DND-41 (cell line): ENCODE data around the gene PIGQ.
A peak's percentile ranks its signal among the peaks of the same experiment; 100 is the strongest.

Source experiments
- ATAC-seq: fragments of 200-7000 bp; cut with Tn5 transposase; 3 replicates; pipeline ENCODE4 v1.9.1; 2021; ENCODE audit warnings: low read depth; ENCODE audit not compliant: insufficient read depth
- DNase-seq: peaks from one replicate; pipeline ENCODE4 v3.0.0-alpha.2; 2020
- H2AFZ ChIP-seq: 2 replicates; pipeline ENCODE4 v1.6.0; 2012; ENCODE audit warnings: low read depth, low read length
- H3K27ac ChIP-seq: 2 replicates; pipeline ENCODE4 v1.5.1; 2012; ENCODE audit warnings: low read length, inconsistent platforms
- H3K27me3 ChIP-seq: fragments of 200-600 bp; sonication (generic); 2 replicates; pipeline ENCODE4 v1.6.0; 2012; ENCODE audit warnings: low read length, mild to moderate bottlenecking, inconsistent platforms; ENCODE audit not compliant: insufficient read depth, poor library complexity
- H3K36me3 ChIP-seq: 2 replicates; pipeline ENCODE4 v1.5.1; 2012; ENCODE audit warnings: low read length, inconsistent platforms; ENCODE audit not compliant: insufficient read depth
- H3K4me1 ChIP-seq: 2 replicates; pipeline ENCODE4 v1.5.1; 2012; ENCODE audit warnings: mild to moderate bottlenecking, low read length; ENCODE audit not compliant: insufficient read depth
- H3K4me2 ChIP-seq: 2 replicates; pipeline ENCODE4 v1.6.0; 2012; ENCODE audit warnings: mild to moderate bottlenecking, moderate library complexity, low read length, inconsistent platforms; ENCODE audit not compliant: insufficient read depth
- H3K4me3 ChIP-seq, 2 experiments: fragments of 200-600 bp in 1 of 2; shearing (Covaris generic) in 1 of 2; 2 replicates each; pipeline ENCODE4 v1.5.1; 2012 to 2016; ENCODE audit warnings: inconsistent platforms in 2 of 2, low read length in 2 of 2, mild to moderate bottlenecking in 2 of 2, low read depth in 1 of 2, moderate library complexity in 1 of 2
- H3K79me2 ChIP-seq: 2 replicates; pipeline ENCODE4 v1.6.0; 2012; ENCODE audit warnings: low read length, inconsistent platforms; ENCODE audit not compliant: insufficient read depth
- H3K9ac ChIP-seq: 2 replicates; pipeline ENCODE4 v1.6.0; 2012; ENCODE audit warnings: low read depth, mild to moderate bottlenecking, inconsistent platforms, low read length, moderate library complexity
- H3K9me3 ChIP-seq: 2 replicates; pipeline ENCODE4 v1.5.1; 2012; ENCODE audit warnings: low read length, moderate library complexity, mild to moderate bottlenecking, inconsistent platforms; ENCODE audit not compliant: insufficient read depth, severe bottlenecking
- H4K20me1 ChIP-seq: 2 replicates; pipeline ENCODE4 v1.6.0; 2012; ENCODE audit warnings: low read length; ENCODE audit not compliant: insufficient read depth
- EZH2 ChIP-seq: IDR thresholded peaks from 3 replicates; pipeline ENCODE4 v1.6.1; 2012; ENCODE audit warnings: borderline replicate concordance, low read depth, mild to moderate bottlenecking, moderate library complexity, low read length, inconsistent platforms; ENCODE audit not compliant: severe bottlenecking
- TF ChIP-seq, protein P1 (sequence below): IDR thresholded peaks from 2 replicates; pipeline ENCODE4 v1.5.1; 2012; ENCODE audit warnings: borderline replicate concordance, low read length, moderate library complexity, mild to moderate bottlenecking; ENCODE audit not compliant: poor library complexity, severe bottlenecking; ENCODE audit errors: extremely low read depth

Gene PIGQ

DNA sequence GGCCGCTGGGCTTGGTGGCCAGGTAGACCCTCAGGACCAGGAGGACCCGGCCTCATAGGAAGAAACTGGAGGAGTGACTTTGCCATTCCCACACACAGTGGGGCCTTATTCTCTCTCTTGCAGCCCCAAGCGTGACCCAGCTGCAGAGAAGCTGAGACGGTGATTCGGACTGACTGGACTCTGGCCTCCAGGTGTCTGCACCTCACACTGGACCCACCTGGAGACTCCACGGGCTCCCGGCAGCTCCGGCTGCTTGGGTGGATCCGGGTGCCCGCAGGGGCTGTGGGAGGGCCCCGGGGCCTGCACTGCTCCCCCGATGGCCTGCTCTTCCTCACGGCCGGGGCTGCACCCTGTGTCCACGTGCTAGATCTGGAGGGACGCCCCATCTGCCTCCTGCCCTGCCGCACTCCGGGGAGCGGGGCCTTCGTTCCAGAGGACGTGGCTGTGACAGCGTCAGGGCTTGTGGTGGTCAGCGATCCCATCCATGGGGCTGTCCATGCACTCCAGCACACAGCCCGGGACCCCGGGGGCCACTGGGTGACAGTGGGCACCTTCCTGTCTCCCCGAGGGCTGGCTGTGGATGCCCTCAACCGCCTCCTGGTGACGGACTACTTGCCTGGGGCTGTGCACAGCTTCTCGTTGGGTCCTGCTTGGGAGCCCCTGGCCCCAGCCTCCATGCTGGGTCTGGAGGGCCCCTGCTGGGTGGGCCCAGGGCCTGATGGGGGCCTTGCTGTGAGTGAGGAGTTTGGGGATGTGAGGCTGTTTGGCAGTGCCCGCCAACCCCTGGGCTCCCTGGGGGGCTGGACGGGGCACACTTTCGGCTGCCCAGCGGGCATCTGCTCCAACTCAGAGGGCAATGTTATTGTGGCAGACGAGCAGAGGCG lies 2.2 kb upstream of the PIGQ start:
- H3K27ac ChIP-seq = peak overlapping the region; percentile 54
- peaks cover 49% of the 10 kb centered on the region for H3K4me1 ChIP-seq
- H3K79me2 ChIP-seq = peaks cover 37% of the 10 kb centered on the region
- H3K4me2 ChIP-seq = peak overlapping the region; percentile 43
- DNase-seq (no peak), ATAC-seq (no peak)
- H3K4me3 ChIP-seq = no peak overlapping the region; a peak in 1 of 4 replicates
- TF ChIP-seq EZH2 = no peak
- TF ChIP-seq, protein P1, sequence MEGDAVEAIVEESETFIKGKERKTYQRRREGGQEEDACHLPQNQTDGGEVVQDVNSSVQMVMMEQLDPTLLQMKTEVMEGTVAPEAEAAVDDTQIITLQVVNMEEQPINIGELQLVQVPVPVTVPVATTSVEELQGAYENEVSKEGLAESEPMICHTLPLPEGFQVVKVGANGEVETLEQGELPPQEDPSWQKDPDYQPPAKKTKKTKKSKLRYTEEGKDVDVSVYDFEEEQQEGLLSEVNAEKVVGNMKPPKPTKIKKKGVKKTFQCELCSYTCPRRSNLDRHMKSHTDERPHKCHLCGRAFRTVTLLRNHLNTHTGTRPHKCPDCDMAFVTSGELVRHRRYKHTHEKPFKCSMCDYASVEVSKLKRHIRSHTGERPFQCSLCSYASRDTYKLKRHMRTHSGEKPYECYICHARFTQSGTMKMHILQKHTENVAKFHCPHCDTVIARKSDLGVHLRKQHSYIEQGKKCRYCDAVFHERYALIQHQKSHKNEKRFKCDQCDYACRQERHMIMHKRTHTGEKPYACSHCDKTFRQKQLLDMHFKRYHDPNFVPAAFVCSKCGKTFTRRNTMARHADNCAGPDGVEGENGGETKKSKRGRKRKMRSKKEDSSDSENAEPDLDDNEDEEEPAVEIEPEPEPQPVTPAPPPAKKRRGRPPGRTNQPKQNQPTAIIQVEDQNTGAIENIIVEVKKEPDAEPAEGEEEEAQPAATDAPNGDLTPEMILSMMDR = no peak
- peak overlapping the region; percentile 59 for H2AFZ ChIP-seq
- H3K27me3 ChIP-seq = no peaks in the 10 kb centered on the region
- peaks cover 9% of the 10 kb centered on the region for H3K36me3 ChIP-seq
- H3K9me3 ChIP-seq = no peaks in the 10 kb centered on the region
- H3K9ac ChIP-seq = peak overlapping the region; percentile 36
- peaks cover 18% of the 10 kb centered on the region; the same call in 1 of the 2 replicates for H4K20me1 ChIP-seq

DNA sequence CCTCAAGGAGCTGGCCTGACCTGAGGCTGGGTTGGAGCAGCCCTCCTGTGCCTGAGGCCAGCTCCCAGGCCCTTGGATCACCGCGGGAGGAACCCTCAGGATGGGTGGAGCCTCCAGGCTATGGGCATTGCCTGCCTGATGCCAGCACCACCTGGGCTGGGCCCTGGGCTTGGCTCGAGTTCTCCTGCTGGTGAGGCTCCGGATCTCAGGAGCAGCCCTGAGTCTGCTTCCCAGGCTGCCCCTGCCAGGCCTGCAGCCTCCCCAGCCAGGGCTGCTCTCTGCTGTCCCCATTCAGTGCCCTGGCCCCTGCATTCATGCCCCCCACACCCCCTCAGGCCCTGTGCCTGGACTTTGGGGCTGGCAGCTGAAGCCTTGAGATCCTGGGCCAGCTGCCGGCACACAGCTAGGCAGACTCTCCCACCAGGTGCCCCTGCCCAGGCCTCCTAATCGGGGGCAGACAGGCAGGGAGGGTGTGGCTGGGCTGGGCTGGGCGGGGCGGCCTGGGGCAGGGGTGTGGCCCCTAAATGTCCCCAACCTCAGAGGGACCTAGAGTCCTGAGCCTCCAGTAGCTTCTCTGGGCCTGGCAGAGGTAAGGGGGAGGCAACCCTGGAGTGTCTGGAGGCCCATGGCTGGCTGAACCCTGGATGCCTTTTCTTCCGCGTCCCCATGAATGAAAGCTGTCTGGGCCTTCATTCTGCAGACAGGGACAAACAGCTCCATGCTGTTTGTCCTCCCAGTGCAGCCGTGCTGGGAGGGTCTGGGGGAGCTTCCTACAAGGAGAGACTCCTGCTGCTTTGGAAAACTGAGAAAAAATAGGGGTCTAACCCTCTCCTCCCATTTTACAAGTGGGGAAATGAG lies 1.1 kb upstream of the PIGQ start:
- Histone ChIP-seq H3K4me1 (peaks cover 49% of the 10 kb centered on the region), H3K9me3 (no peaks in the 10 kb centered on the region), H3K9ac (peak overlapping the region; percentile 93), H3K36me3 (peaks cover 13% of the 10 kb centered on the region), H4K20me1 (peaks cover 22% of the 10 kb centered on the region), H3K27me3 (no peaks in the 10 kb centered on the region), H2AFZ (peak overlapping the region; percentile 93), H3K27ac (peak overlapping the region; percentile 90), H3K79me2 (peaks cover 40% of the 10 kb centered on the region), H3K4me3 (peak overlapping the region; percentile 68 to 99; a peak in 3 of 4 replicates), H3K4me2 (peak overlapping the region; percentile 95)
- DNase-seq (no peak), ATAC-seq (no peak)
- TF ChIP-seq EZH2 = no peak
- TF ChIP-seq, protein P1 = no peak

DNA sequence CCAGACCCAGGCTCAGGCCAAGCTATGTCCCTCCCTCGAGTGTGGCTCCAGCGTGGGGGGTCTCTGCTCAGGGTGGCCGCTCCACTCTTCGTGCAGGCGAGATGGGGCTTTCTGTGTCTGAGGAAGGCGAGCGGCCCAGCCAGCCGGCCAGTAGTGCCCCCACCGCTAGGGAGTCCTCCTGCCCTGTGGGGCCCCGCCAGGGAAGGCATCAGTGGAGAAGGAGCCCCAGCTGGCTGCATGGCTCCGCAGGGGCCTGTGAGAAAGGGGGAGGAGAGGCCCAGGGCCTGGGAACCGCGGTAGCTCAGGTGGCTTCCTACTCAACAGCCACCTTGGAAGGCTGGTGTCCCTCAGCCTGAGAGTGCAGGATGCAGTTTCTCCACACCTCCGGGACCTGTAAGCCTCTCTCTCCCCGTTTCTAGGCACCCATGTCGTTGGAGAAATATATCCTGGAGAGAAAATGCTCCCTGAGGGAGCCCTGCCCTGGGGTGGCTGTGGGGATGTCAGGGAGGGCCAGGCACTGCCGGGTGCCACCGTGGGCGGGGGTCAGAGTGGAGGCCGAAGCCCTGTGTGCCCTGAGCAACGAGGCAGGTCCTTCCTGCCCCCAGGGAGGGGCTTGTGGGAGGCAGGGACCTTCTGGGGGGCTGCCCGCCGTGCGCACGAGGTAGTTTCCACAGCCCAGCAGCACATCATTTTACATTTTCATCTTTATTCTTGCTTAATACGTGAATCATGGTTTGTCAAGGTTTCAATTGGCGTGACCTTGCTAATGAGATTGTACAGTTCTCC lies 3.3 kb downstream of the PIGQ start:
- Histone ChIP-seq H3K36me3 (peaks cover 40% of the 10 kb centered on the region), H4K20me1 (peaks cover 30% of the 10 kb centered on the region)

More for the DNA sequence above, 3.3 kb downstream of the PIGQ start:
- H3K4me3 ChIP-seq = no peak overlapping the region
- no peaks in the 10 kb centered on the region for H3K27me3 ChIP-seq
- H3K79me2 ChIP-seq = peaks cover 43% of the 10 kb centered on the region
- DNase-seq (no peak), ATAC-seq (no peak)
- no peak overlapping the region for H2AFZ ChIP-seq
- H3K9me3 ChIP-seq = no peaks in the 10 kb centered on the region
- TF ChIP-seq, protein P1 = no peak
- TF ChIP-seq EZH2 = no peak
- H3K4me1 ChIP-seq = peaks cover 31% of the 10 kb centered on the region
- H3K4me2 ChIP-seq = no peak overlapping the region
- H3K9ac ChIP-seq = no peak overlapping the region
- H3K27ac ChIP-seq = no peak overlapping the region
